ENCODE measurements around the gene TDRD7.
A peak's percentile ranks its signal among the peaks of the same experiment; 100 is the strongest.

TDRD7 gene

GRCh38 chr9:97387504-97387886 lies 24.4 kb upstream of the TDRD7 start:
- Histone ChIP-seq H3K9me3 (ENCODE audit: severe bottlenecking) (no peaks in the 10 kb centered on the region), H3K36me3 (ENCODE audit: low read depth) (no peaks in the 10 kb centered on the region), H3K4me3 (ENCODE audit: severe bottlenecking) (no peak overlapping the region), H3K4me1 (ENCODE audit: insufficient read depth, poor library complexity, severe bottlenecking) (no peaks in the 10 kb centered on the region), H3K27me3 (ENCODE audit: insufficient read depth, poor library complexity, severe bottlenecking) (no peaks in the 10 kb centered on the region), H3K27ac (ENCODE audit: poor library complexity, severe bottlenecking) (no peak overlapping the region)
- DNase-seq (ENCODE audit: low spot score) = no peak
- TF ChIP-seq CTCF (IDR thresholded peaks at IDR 0.05; ENCODE audit: poor library complexity, severe bottlenecking) = no peak
- ATAC-seq (ENCODE audit: low read depth) = no peak

- Histone ChIP-seq H3K36me3 (ENCODE audit: low read depth) (no peaks in the 10 kb centered on the region), H3K4me1 (ENCODE audit: insufficient read depth, poor library complexity, severe bottlenecking) (no peaks in the 10 kb centered on the region), H3K27me3 (ENCODE audit: insufficient read depth, poor library complexity, severe bottlenecking) (no peaks in the 10 kb centered on the region), H3K27ac (ENCODE audit: poor library complexity, severe bottlenecking) (no peak overlapping the region), H3K4me3 (ENCODE audit: severe bottlenecking) (no peak overlapping the region), H3K9me3 (ENCODE audit: severe bottlenecking) (no peaks in the 10 kb centered on the region)
- ATAC-seq (ENCODE audit: low read depth) (no peak), DNase-seq (ENCODE audit: low spot score) (no peak)
- TF ChIP-seq CTCF (IDR thresholded peaks at IDR 0.05; ENCODE audit: poor library complexity, severe bottlenecking) = no peak
Observed at GRCh38 chr9:97387936-97388684, 23.8 kb upstream of the TDRD7 start.

- Histone ChIP-seq H3K27me3 (ENCODE audit: insufficient read depth, poor library complexity, severe bottlenecking) (no peaks in the 10 kb centered on the region), H3K27ac (ENCODE audit: poor library complexity, severe bottlenecking) (no peak overlapping the region), H3K9me3 (ENCODE audit: severe bottlenecking) (no peaks in the 10 kb centered on the region), H3K4me3 (ENCODE audit: severe bottlenecking) (no peak overlapping the region), H3K36me3 (ENCODE audit: low read depth) (no peaks in the 10 kb centered on the region), H3K4me1 (ENCODE audit: insufficient read depth, poor library complexity, severe bottlenecking) (no peaks in the 10 kb centered on the region)
- peak; percentile 8; the same call in 1 of the 3 replicates for ATAC-seq (ENCODE audit: low read depth)
- DNase-seq (ENCODE audit: low spot score) = no peak
- no peak for TF ChIP-seq CTCF (IDR thresholded peaks at IDR 0.05; ENCODE audit: poor library complexity, severe bottlenecking)
Observed at GRCh38 chr9:97388721-97389238, 23.1 kb upstream of the TDRD7 start.

GRCh38 chr9:97389249-97389648 lies 22.6 kb upstream of the TDRD7 start:
- Histone ChIP-seq H3K4me3 (ENCODE audit: severe bottlenecking) (no peak overlapping the region), H3K27me3 (ENCODE audit: insufficient read depth, poor library complexity, severe bottlenecking) (no peaks in the 10 kb centered on the region), H3K27ac (ENCODE audit: poor library complexity, severe bottlenecking) (no peak overlapping the region), H3K4me1 (ENCODE audit: insufficient read depth, poor library complexity, severe bottlenecking) (no peaks in the 10 kb centered on the region), H3K9me3 (ENCODE audit: severe bottlenecking) (no peaks in the 10 kb centered on the region), H3K36me3 (ENCODE audit: low read depth) (no peaks in the 10 kb centered on the region)
- no peak for TF ChIP-seq CTCF (IDR thresholded peaks at IDR 0.05; ENCODE audit: poor library complexity, severe bottlenecking)
- ATAC-seq (ENCODE audit: low read depth) (no peak), DNase-seq (ENCODE audit: low spot score) (no peak)

- DNase-seq (ENCODE audit: low spot score) (no peak), ATAC-seq (ENCODE audit: low read depth) (no peak)
- H3K36me3 ChIP-seq (ENCODE audit: low read depth) = no peaks in the 10 kb centered on the region
- no peak overlapping the region for H3K27ac ChIP-seq (ENCODE audit: poor library complexity, severe bottlenecking)
- H3K9me3 ChIP-seq (ENCODE audit: severe bottlenecking) = no peaks in the 10 kb centered on the region
- no peaks in the 10 kb centered on the region for H3K27me3 ChIP-seq (ENCODE audit: insufficient read depth, poor library complexity, severe bottlenecking)
- no peak overlapping the region for H3K4me3 ChIP-seq (ENCODE audit: severe bottlenecking)
- no peaks in the 10 kb centered on the region for H3K4me1 ChIP-seq (ENCODE audit: insufficient read depth, poor library complexity, severe bottlenecking)
- no peak for TF ChIP-seq CTCF (IDR thresholded peaks at IDR 0.05; ENCODE audit: poor library complexity, severe bottlenecking)
Observed at GRCh38 chr9:97390791-97391406, 21.0 kb upstream of the TDRD7 start.
